ENCODE measurements around the gene EFL1. TPM values are rescaled to one million over a fixed set of nuclear protein-coding genes. Genes with fewer than 3 reads are reported as not detected.
A peak's percentile ranks its signal among the peaks of the same experiment; 100 is the strongest.

EFL1 gene
- polyA plus RNA-seq, 1 donor from 2014 or later, result 17.4 TPM

DNA sequence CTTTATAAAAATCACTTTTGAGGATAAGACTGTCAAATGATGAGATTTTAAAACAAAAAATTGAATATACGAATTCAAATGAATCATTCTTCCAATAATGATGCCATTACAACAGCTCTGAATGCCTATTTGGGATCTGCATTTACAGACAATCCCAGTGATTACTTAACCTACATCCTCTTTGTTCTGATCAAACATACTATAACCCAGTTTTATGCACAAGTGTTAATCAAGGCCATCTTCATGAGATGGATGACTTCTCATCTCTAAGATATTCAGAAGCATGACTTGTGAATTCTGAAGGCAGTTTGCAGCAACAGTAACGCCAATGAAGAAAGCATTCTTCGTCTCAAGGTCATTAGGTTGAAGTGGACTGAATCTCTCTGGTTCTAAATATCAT lies 126.4 kb downstream of the EFL1 start:
- no peaks in the 10 kb centered on the region for H3K9me3 Mint-ChIP-seq
- H3K27ac Mint-ChIP-seq, result no peak overlapping the region
- H3K27me3 Mint-ChIP-seq, result no peaks in the 10 kb centered on the region
- peaks cover 0 to 4% (median 4%) of the 10 kb centered on the region in 3 donors for H3K4me1 Mint-ChIP-seq
- H3K36me3 Mint-ChIP-seq, result peaks cover 15% of the 10 kb centered on the region
- H3K4me3 Mint-ChIP-seq, result no peak overlapping the region

DNA sequence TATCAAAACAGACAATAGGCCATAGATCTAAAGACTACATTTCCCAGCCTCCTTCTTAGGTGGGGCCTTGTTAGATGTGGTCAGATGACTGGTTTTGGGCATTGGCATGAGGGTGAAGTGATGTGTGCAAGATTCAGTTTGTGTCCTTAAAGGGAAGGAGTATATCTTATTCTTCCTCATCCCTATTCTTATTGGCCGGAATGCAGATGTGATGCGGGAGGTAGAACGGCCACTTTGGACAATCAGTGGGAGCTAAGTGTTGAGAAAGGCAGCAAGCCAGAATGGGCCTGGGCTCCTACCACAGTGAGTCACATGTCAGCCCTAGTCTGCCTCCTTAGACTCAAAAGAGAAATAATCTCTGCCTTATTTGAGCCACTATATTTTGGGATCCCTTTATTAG lies 126.9 kb downstream of the EFL1 start:
- H3K4me1 Mint-ChIP-seq, result peaks cover 0 to 4% (median 4%) of the 10 kb centered on the region in 3 donors
- no peak overlapping the region for H3K4me3 Mint-ChIP-seq
- no peaks in the 10 kb centered on the region for H3K27me3 Mint-ChIP-seq
- H3K27ac Mint-ChIP-seq, result no peak overlapping the region
- H3K36me3 Mint-ChIP-seq, result peaks cover 15% of the 10 kb centered on the region
- no peaks in the 10 kb centered on the region for H3K9me3 Mint-ChIP-seq

DNA sequence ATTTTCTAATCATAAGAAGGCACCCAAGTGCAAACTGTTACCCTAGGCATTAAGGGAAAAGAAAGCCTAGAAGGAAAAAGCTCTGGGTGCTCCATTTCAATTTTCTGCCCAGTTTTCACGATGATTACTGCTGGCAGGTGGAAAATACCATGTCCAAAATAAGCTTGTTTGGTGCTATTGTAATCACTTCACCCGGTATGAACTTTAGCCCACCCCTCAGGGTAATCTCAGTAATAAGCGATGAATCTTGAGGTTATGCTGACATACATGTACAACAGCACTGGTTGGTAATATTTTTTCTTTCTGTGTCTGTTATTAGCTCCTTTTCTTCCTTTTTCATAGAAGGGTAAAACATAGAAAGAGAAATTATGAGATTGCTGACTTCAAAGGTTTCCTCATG lies 128.1 kb downstream of the EFL1 start:
- H3K4me1 Mint-ChIP-seq, result no peaks in the 10 kb centered on the region
- H3K27ac Mint-ChIP-seq, result peak overlapping the region in 1 of 3 donors; percentile 39
- no peak overlapping the region for H3K4me3 Mint-ChIP-seq
- H3K27me3 Mint-ChIP-seq, result no peaks in the 10 kb centered on the region
- H3K9me3 Mint-ChIP-seq, result no peaks in the 10 kb centered on the region
- H3K36me3 Mint-ChIP-seq, result peaks cover 19% of the 10 kb centered on the region

DNA sequence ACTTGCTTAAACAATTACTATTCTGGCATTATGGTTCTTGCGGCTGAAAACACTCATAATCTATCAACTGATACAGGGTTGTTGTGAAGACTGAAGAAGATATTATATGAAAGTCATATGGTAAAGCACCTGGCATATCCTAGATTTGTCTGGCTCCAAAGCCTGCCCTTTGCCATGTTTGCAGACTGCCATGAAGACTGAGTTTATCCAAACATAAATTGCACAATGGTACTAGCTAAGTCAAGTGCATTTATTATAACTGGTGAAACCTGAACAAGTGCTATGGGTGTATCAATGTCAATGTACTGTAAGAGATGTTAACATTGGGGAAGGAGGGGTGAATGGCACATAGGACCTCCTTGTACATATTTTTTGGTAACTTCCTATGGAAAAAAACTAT lies 129.3 kb downstream of the EFL1 start:
- Mint-ChIP-seq H3K4me3 (no peak overlapping the region), H3K4me1 (no peaks in the 10 kb centered on the region), H3K9me3 (no peaks in the 10 kb centered on the region), H3K27ac (no peak overlapping the region), H3K36me3 (peaks cover 19% of the 10 kb centered on the region), H3K27me3 (no peaks in the 10 kb centered on the region)

DNA sequence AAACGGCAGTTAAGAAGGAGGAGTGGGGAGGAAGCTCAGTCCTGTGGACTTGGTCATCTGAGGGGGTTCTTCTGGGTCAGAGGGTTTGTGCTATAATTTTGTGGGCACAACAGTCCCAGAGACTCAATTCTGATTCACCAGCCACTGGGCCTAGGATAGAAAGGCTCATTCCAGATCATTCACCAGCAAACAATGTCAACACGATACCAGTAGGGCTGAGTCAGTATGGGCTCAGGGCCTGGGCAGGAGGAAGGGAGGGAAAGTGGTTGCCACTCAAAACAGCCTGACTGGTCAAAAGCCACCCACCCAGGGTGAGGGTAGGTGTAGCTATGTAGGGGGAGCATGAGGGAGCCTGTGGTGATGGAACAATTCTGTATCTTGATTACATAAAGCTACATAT lies 129.8 kb downstream of the EFL1 start:
- no peaks in the 10 kb centered on the region for H3K9me3 Mint-ChIP-seq
- H3K4me3 Mint-ChIP-seq, result no peak overlapping the region
- H3K36me3 Mint-ChIP-seq, result peaks cover 16% of the 10 kb centered on the region
- peak overlapping the region in 1 of 3 donors; percentile 49 for H3K27ac Mint-ChIP-seq
- no peaks in the 10 kb centered on the region for H3K4me1 Mint-ChIP-seq
- no peaks in the 10 kb centered on the region for H3K27me3 Mint-ChIP-seq

DNA sequence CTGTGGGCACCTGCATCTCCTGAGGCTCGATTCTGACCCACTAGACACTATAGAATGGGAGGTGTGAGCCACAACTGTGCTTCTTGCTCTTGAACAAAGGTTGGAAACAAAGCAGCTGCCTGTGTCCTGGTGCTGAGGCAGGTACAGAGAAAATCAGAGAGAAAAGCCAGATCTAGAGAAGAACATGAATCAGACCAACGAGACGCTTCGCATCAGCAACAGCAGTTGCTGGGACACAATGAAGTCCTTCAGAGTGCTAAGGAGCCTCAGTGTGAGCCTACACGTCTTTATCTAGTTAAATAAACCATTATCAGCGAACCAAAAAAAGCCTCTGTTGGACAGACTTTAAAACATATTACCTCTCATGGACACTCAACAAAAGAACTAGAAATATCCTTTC lies 130.4 kb downstream of the EFL1 start:
- no peaks in the 10 kb centered on the region for H3K4me1 Mint-ChIP-seq
- H3K27ac Mint-ChIP-seq, result no peak overlapping the region
- H3K4me3 Mint-ChIP-seq, result no peak overlapping the region
- no peaks in the 10 kb centered on the region for H3K27me3 Mint-ChIP-seq
- no peaks in the 10 kb centered on the region for H3K9me3 Mint-ChIP-seq
- peaks cover 15% of the 10 kb centered on the region for H3K36me3 Mint-ChIP-seq

DNA sequence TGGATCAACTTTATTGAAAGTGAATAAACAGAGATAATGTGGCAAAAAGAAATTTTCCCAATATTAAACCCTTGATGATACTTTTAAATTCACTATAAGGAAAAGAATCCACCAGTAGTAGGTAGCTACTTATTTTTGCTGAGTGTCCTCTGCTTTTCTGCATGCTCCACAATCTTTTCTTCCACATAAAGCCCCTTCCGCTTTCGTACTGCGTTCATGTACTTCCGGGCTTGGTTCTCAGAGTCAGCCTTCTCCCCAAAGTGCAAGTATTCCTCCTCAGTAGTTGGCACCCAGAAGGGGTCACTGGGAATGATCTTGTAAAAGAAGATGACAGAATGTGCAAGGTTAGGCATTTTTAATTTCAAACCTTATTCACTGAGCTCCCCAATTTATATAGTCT lies 132.3 kb downstream of the EFL1 start:
- Mint-ChIP-seq H3K9me3 (no peaks in the 10 kb centered on the region), H3K27me3 (no peaks in the 10 kb centered on the region), H3K4me1 (no peaks in the 10 kb centered on the region), H3K27ac (no peak overlapping the region), H3K4me3 (no peak overlapping the region), H3K36me3 (peaks cover 15% of the 10 kb centered on the region)

DNA sequence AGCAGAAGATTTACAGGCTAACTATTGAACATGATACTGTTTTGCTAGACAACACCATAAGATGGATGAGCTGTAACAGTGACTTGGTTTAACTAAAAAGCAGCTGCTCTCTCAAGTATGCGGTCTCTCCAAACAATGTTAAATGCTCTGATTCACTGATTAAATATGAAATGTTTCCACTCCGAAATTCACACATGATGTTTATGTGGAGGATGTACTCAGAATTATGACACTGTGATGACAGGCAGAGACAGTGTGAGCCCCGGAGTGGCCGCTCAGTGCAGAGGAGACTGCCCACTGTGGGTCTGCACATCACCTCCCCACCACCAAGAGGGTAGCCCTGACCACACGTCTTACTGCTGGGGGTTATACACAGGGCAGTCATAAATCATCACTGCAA lies 132.8 kb downstream of the EFL1 start:
- Mint-ChIP-seq H3K27ac (no peak overlapping the region), H3K4me1 (no peaks in the 10 kb centered on the region), H3K27me3 (no peaks in the 10 kb centered on the region), H3K4me3 (no peak overlapping the region), H3K36me3 (peaks cover 13% of the 10 kb centered on the region), H3K9me3 (no peaks in the 10 kb centered on the region)

DNA sequence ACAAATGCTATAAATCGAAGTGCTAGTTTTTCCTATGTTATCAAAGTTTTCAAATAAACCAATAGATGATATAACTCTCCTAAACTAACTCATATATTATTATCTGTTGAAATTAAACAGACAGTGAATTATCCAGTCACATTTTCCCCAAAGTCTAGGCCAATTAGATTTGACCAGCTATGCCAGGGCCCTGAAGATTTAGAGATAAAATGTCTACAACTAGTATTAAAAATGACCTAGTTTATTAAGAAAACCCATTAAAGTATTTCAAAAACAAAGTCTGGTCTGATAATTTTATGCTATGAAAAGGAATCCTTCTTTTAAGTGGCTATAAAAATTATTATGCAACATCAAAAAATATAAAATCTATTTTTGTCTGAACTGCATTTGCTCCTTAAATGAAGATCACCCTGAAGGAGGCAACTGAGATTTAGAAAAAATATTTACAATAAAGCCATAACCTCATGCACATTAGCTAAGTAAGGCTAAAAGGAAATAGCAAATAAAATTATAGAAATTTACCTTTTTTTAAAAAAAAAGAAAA lies 133.3 kb downstream of the EFL1 start:
- Mint-ChIP-seq H3K27ac (no peak overlapping the region), H3K27me3 (no peaks in the 10 kb centered on the region), H3K36me3 (peaks cover 11% of the 10 kb centered on the region), H3K4me3 (no peak overlapping the region), H3K4me1 (no peaks in the 10 kb centered on the region), H3K9me3 (no peaks in the 10 kb centered on the region)

DNA sequence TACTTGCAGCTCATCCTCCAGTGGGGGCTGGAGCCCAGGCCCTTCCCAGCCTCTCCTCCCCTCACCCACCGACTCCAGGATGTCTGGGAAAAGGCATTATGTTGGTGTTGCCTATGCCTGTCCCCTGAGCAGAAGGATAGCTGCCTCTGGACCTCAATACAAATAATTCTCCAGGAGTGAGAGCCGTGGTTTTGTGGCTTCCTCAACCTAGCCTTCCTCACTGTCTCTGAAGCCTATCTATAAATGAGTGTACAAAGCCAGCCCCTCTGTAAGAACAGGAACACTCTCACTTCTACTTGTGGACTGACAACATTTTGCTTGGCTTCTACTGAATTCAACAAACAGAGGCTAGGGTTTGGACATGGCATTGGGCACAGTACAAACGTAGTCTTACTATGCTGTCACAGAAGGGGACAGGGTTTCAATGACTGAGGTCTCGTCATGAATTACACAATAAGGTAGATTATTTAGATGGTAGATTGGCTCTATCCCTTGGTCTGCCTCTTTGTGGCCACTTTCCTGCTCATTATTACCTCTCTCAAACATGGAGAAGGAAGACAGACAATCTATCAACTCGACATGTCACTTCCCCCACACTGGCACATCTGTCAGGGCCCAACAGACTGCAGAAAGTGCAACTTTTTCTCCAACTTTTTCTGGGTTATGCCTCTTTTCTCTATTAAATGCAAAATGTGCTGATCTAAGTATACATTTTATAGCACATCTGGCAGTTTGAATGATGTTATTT lies 134.0 kb downstream of the EFL1 start:
- Mint-ChIP-seq H3K36me3 (peaks cover 11% of the 10 kb centered on the region), H3K9me3 (no peaks in the 10 kb centered on the region), H3K4me1 (no peaks in the 10 kb centered on the region), H3K4me3 (no peak overlapping the region), H3K27ac (no peak overlapping the region), H3K27me3 (no peaks in the 10 kb centered on the region)

DNA sequence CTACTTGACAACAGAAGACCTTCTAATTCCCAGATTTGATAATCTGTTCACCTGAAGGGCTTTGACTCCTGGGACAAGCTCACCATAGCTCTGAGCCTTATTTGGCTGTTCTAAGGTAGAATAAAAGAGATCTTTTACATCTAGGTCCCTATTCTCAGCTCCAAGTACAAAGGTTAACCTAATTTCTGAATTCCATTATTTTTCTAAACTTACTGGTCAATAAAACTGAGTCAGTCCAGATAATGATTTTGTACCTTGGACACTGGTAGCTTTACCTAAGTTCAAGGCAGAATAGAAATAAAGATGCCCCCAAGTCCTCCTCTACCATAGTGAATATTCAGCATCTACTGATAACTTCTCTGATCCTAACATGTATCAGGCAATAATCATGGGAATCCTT lies 135.0 kb downstream of the EFL1 start:
- Mint-ChIP-seq H3K4me1 (no peaks in the 10 kb centered on the region), H3K4me3 (no peak overlapping the region), H3K36me3 (peaks cover 7% of the 10 kb centered on the region), H3K9me3 (no peaks in the 10 kb centered on the region), H3K27me3 (no peaks in the 10 kb centered on the region), H3K27ac (no peak overlapping the region)

DNA sequence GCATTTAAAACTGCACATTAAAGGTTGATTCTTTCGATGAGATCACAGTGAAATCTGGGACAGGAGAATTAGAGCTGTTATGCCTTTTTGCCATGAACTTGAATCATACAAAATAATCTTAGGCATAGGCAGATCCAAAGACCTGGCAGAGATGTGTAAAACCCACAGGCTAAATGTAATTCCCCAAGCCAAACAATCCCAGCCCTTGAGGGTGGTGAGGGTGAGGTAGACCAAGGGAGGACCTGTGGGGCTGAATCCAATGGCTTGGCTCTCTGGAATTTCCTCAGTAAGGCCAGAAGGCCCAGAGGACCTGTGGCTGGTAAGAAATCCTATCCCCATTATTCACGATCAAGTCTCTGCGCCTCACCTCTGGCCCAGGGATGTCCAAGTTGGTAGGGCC lies 136.2 kb downstream of the EFL1 start:
- no peaks in the 10 kb centered on the region for H3K27me3 Mint-ChIP-seq
- no peak overlapping the region for H3K27ac Mint-ChIP-seq
- no peaks in the 10 kb centered on the region for H3K9me3 Mint-ChIP-seq
- H3K4me1 Mint-ChIP-seq, result no peaks in the 10 kb centered on the region
- H3K4me3 Mint-ChIP-seq, result no peak overlapping the region
- H3K36me3 Mint-ChIP-seq, result peaks cover 4% of the 10 kb centered on the region

DNA sequence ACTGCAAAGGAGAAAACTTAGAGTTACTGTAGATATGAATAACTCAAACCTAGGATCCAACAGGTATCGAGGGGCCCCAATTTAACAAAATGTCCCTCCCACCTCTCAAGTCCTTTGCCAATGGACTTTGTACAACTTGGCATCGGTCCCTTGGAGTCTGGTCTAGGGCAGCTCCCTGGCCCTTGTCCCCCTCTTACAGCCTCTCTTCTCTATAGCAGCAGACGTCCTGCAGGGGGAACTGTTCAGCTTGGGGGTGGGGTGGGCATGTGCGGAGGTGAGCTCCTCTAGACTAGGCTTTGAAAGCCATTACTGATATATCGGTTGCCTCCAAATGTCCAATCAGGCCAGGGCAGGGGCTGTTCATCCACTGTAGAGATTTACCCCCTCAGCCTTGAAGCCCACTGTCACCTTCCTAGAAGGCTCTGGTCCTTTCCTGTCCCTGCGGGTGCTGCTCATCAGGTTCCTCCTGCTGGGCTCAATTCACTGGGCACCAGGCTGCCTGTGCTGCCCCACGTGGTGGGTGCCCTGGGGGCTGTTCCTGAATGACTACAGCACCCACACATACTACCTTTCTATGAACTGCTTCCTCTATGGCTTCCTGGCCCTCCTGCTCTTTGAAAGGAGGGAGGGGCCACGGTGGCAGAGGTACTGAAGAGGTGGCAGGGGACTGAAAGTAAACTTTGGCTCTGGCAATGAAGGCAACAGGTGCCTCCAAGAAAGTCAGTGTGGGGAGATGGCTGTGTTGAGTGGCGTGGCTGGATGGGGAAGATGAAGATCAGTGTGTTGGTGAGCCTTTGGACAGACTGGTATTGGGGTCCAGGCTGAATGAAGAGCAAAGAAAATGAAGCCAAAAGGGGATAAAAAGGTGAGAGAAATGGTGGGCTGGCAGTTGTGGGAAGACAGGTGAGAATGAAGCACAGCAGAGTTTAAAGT lies 137.9 kb downstream of the EFL1 start:
- Mint-ChIP-seq H3K27ac (peak overlapping the region in 1 of 3 donors; percentile 39), H3K27me3 (no peaks in the 10 kb centered on the region), H3K36me3 (peaks cover 4% of the 10 kb centered on the region), H3K9me3 (no peaks in the 10 kb centered on the region), H3K4me1 (no peaks in the 10 kb centered on the region), H3K4me3 (no peak overlapping the region)

DNA sequence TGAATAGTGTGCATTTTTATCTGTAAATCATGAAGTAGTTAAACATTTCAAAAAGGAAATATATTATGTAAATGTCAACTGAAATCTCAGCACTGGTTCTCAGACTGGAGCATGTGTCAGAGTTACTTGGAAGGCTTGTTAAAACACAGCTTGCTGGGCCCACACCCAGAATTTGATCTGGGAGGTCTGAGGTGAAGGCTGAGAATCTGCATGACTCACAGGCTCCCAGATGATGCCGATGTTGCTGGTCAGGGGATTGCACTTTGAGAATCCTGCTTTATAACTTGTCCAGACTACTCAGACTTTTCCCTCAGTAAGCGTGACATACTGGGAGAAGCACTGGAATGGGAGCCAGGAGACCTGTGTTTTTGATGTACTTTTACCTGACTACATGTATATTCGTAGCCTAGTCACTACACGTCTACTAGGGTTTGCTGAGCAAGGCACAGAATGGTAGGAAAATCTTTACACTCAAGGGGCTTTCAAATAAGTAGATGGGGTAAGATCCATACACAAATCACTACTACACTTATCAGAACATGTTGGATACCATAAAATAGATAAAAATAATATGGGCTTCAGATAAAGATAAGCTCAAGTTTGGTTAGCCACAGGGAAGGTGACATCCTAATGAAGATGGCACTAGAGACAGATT lies 139.7 kb downstream of the EFL1 start:
- no peaks in the 10 kb centered on the region for H3K4me1 Mint-ChIP-seq
- no peak overlapping the region for H3K4me3 Mint-ChIP-seq
- H3K27me3 Mint-ChIP-seq, result no peaks in the 10 kb centered on the region
- peaks cover 4% of the 10 kb centered on the region for H3K36me3 Mint-ChIP-seq
- no peaks in the 10 kb centered on the region for H3K9me3 Mint-ChIP-seq
- no peak overlapping the region for H3K27ac Mint-ChIP-seq

DNA sequence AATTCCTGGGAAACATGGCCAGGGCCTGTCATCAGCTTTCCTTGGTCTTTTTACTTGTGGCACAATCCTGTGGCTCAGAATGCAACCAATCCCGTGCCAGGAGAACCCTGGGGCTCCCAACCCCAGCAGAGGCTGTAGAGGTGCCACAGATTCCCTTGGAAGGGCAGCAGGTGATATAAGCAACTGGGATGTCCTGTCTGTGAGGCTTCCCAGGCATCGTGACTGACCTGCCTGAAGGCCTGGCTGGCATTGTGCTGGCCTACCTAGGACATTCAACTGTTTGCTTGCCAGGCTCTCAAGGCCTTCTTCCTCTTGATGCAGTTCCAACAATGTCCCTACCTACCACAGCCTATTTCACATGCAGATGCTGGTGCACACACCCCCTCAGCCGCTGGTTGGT lies 144.5 kb downstream of the EFL1 start:
- no peak overlapping the region for H3K4me3 Mint-ChIP-seq
- no peaks in the 10 kb centered on the region for H3K27me3 Mint-ChIP-seq
- peaks cover 0 to 1% (median 0%) of the 10 kb centered on the region in 3 donors for H3K4me1 Mint-ChIP-seq
- H3K9me3 Mint-ChIP-seq, result no peaks in the 10 kb centered on the region
- H3K36me3 Mint-ChIP-seq, result peaks cover 5% of the 10 kb centered on the region
- H3K27ac Mint-ChIP-seq, result no peak overlapping the region

All from IgD-negative memory B cell (primary cell).